ENCODE measurements around the gene F12.

DNA sequence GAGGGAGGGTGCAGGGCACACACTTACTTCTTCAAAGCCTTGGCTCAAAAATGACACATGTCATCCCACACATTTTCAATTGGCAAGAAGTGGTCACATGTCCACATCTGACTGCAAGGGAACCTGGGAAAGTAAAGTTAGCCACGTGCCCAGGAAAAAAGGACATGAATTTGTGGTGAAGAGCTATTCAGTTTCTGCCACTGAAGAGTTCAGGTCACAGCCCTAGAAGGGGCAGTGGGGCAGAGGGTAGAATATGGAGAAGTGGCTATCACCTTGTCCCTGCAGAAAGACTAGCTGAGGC lies 53.5 kb downstream of the F12 start:
- TF ChIP-seq, protein P1, sequence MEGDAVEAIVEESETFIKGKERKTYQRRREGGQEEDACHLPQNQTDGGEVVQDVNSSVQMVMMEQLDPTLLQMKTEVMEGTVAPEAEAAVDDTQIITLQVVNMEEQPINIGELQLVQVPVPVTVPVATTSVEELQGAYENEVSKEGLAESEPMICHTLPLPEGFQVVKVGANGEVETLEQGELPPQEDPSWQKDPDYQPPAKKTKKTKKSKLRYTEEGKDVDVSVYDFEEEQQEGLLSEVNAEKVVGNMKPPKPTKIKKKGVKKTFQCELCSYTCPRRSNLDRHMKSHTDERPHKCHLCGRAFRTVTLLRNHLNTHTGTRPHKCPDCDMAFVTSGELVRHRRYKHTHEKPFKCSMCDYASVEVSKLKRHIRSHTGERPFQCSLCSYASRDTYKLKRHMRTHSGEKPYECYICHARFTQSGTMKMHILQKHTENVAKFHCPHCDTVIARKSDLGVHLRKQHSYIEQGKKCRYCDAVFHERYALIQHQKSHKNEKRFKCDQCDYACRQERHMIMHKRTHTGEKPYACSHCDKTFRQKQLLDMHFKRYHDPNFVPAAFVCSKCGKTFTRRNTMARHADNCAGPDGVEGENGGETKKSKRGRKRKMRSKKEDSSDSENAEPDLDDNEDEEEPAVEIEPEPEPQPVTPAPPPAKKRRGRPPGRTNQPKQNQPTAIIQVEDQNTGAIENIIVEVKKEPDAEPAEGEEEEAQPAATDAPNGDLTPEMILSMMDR (IDR thresholded peaks at IDR 0.05): no peak
- TF ChIP-seq EZH2 (IDR thresholded peaks at IDR 0.05) (no peak), EZH2phosphoT487 (IDR thresholded peaks at IDR 0.05) (no peak)

Data from neural progenitor cell (in vitro differentiated cells).